Aorta (tissue), 5 donors: ENCODE measurements around the gene BIVM. TPM values are rescaled to one million over a fixed set of nuclear protein-coding genes. Genes with fewer than 3 reads are reported as not detected.
A peak's percentile ranks its signal among the peaks of the same experiment; 100 is the strongest.

ENCODE experiments used
- ATAC-seq: fragments of 200-7000 bp; cut with Tn5 transposase; one replicate; pipeline ENCODE4 v1.9.1; 2022; ENCODE audit warnings: moderate library complexity; ENCODE audit not compliant: low FRiP score
- DNase-seq, 2 donors: peaks; one replicate each; pipeline ENCODE4 v3.0.0-alpha.2; 2020
- H3K27ac ChIP-seq, 2 donors: one replicate each; pipeline ENCODE4 v1.5.1; 2013; ENCODE audit warnings: low read length in 2 of 2, mild to moderate bottlenecking in 2 of 2, moderate library complexity in 2 of 2, control low read depth in 1 of 2, inconsistent platforms in 1 of 2, low read depth in 1 of 2
- H3K27me3 ChIP-seq, 2 donors: one replicate each; pipeline ENCODE4 v1.6.1; 2013; ENCODE audit warnings: control low read depth in 1 of 2, low read length in 1 of 2, mild to moderate bottlenecking in 1 of 2, moderate library complexity in 1 of 2; ENCODE audit not compliant: insufficient read depth in 2 of 2, control insufficient read depth in 1 of 2
- H3K36me3 ChIP-seq, 2 donors: one replicate each; pipeline ENCODE4 v1.6.1; 2013; ENCODE audit warnings: control low read depth in 1 of 2, low read length in 1 of 2, mild to moderate bottlenecking in 1 of 2; ENCODE audit not compliant: insufficient read depth in 2 of 2, control insufficient read depth in 1 of 2
- H3K4me1 ChIP-seq, 2 donors: one replicate each; pipeline ENCODE4 v1.6.1; 2013; ENCODE audit warnings: low read length in 2 of 2, control low read depth in 1 of 2, mild to moderate bottlenecking in 1 of 2, moderate library complexity in 1 of 2; ENCODE audit not compliant: insufficient read depth in 2 of 2, control insufficient read depth in 1 of 2
- H3K4me3 ChIP-seq, 2 donors: one replicate each; pipeline ENCODE4 v1.5.1; 2013; ENCODE audit warnings: low read length in 2 of 2, control low read depth in 1 of 2, mild to moderate bottlenecking in 1 of 2
- H3K9me3 ChIP-seq: one replicate; pipeline ENCODE4 v1.6.1; 2013; ENCODE audit warnings: mild to moderate bottlenecking, low read length; ENCODE audit not compliant: control insufficient read depth
- WGBS, 2 donors: extraction: QIAGEN DNeasy Blood & Tissue Kit; methylation state at CpG; one replicate each; pipeline ENCODE4 v1.1.7; 2013; 5-methylcytosine and 5-hydroxymethylcytosine counted together
- intact Hi-C, 2 donors: fragments of 100-400 bp; cut with DNase I; formaldehyde crosslinking; loops; one replicate each; pipeline versions ENCODE4 v1.14.2 to v1.15.0; 2022
- polyA plus RNA-seq, 2 donors: library from polyadenylated mRNA; stranded (reverse); fragments of 200-250 nt; gene quantifications; one replicate each; pipeline ENCODE4 v1.2.3, GENCODE V29; 2013
- total RNA-seq, 2 donors: library from RNA; stranded (reverse); fragmentation: NEBNext Ultra II Directional; extraction: Animal tissue kit (Norgen Biotek cat#: 25700); gene quantifications; one replicate each; pipeline ENCODE4 v1.2.1, GENCODE V29; 2021
- donor health status: healthy with polysubstance abuse.
- donor health status: Bipolar disorder and iron deficiency.
- donor health status: DM: no; HTN: no; CAD: no.
- donor health status: DM: no; HTN: no; CAD: no.
- donor health status: DM: yes; HTN: yes; CAD: no.

The BIVM gene
- total and polyA plus RNA-seq, 4 donors: 5.1 to 30.4 (median 16.6) TPM

DNA sequence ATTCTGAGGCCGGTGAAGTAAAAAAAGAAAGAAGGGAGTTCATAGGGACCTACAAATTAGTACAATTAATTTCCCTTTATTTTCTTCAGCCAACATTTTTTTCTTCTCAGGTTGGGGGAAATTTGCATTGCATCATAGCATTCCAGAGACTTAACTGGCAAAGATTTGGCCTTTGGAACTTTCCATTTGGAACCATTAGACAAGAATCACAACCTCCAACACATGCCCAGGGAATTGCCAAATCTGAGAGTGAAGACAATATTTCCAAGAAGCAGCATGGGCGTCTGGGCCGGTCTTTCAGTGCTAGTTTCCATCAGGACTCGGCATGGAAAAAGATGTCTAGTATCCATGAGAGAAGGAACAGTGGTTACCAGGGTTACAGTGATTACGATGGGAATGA lies 40.5 kb downstream of the BIVM start:
- Histone ChIP-seq H3K36me3 (peaks cover 0 to 2% of the 10 kb centered on the region in 2 donors), H3K27ac (no peak overlapping the region)
- intact Hi-C loops: no loop called here

DNA sequence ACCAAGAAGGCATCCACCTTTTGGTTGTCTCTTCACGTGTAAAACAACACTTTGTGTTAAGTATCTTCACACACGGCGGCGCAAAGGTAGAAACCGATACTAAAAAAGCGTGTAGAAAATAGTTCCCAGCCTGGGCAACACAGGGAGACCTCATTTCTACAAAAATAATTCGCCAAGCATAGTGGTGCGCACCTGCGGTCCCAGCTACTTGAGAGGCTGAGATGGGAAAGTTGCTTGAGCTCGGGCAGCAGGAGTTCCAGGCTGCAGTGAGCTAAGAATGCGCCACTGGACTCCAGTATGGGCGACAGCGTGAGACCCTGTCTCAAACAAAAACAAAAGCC lies 46.3 kb downstream of the BIVM start:
- peak overlapping the region; percentile 68 to 87 for H3K27ac ChIP-seq
- WGBS, 2 donors: 1 to 2% methylated on average over 13 of the region's 13 CpGs
- H3K4me3 ChIP-seq: peak overlapping the region; percentile 85 to 89
- intact Hi-C loops: loop anchor here (1.0 to 10.0 kb wide), 8 partner anchors 44 to 453 kb away; partner anchors contain the start of genes TPP2 (in 2 of the 2), BIVM (in 1 of the 2), POGLUT2 (in 1 of the 2) and TEX30 (in 1 of the 2)
- no peaks in the 10 kb centered on the region for H3K27me3 ChIP-seq
- H3K36me3 ChIP-seq: no peaks in the 10 kb centered on the region
- ATAC-seq: peak; percentile 40
- DNase-seq: no peak
- H3K4me1 ChIP-seq: peaks cover 0 to 4% of the 10 kb centered on the region in 2 donors
- no peaks in the 10 kb centered on the region for H3K9me3 ChIP-seq

More for the DNA sequence above, 40.5 kb downstream of the BIVM start:
- H3K4me1 ChIP-seq: no peaks in the 10 kb centered on the region
- H3K9me3 ChIP-seq: no peaks in the 10 kb centered on the region
- 62 to 70% methylated on average over 5 of the region's 5 CpGs for WGBS, 2 donors
- H3K4me3 ChIP-seq: no peak overlapping the region
- DNase-seq (no peak), ATAC-seq (no peak)
- no peaks in the 10 kb centered on the region for H3K27me3 ChIP-seq

DNA sequence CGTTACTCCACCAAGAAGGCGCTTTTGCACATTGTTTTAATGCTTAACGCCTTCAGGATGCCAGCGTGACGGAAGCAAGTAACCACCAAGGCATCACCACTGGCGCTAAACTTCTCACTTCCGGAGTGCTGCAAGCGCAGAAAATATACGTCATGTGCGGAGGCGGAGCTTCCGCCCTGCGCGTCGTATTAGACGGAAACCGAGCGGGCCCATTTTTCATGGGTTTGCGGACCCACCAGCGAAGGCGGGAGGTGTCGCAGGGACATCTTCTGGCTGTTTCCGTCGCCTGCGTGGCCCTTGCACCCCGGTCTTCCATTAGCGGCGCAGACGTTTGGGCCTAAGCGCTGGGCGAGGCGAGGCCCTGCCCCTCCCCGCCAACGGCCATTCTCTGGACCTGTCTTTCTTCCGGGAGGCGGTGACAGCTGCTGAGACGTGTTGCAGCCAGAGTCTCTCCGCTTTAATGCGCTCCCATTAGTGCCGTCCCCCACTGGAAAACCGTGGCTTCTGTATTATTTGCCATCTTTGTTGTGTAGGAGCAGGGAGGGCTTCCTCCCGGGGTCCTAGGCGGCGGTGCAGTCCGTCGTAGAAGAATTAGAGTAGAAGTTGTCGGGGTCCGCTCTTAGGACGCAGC lies 46.8 kb downstream of the BIVM start, which contains the start of gene ERCC5:
TSS of gene ERCC5 (plus strand) at position 403 of the 631 bp plus-strand sequence. CDS start 235 bp downstream, outside the sequence.
- Histone ChIP-seq H3K4me1 (peaks cover 0 to 4% of the 10 kb centered on the region in 2 donors), H3K27me3 (no peaks in the 10 kb centered on the region), H3K27ac (peak within 1 kb of the TSS; percentile 78 to 87), H3K36me3 (no peaks in the 10 kb centered on the region), H3K4me3 (peak within 1 kb of the TSS; percentile 85 to 89), H3K9me3 (no peaks in the 10 kb centered on the region)
- 0% methylated on average over 49 of the region's 49 CpGs for WGBS, 2 donors
- peak; percentile 97 for ATAC-seq
- intact Hi-C loops: loop anchor here (1.0 to 10.0 kb wide), 9 partner anchors 45 to 453 kb away; partner anchors contain the start of genes TPP2 (in 2 of the 2), BIVM (in 1 of the 2), POGLUT2 (in 1 of the 2) and TEX30 (in 1 of the 2)
- peak; percentile 96 to 98 for DNase-seq

DNA sequence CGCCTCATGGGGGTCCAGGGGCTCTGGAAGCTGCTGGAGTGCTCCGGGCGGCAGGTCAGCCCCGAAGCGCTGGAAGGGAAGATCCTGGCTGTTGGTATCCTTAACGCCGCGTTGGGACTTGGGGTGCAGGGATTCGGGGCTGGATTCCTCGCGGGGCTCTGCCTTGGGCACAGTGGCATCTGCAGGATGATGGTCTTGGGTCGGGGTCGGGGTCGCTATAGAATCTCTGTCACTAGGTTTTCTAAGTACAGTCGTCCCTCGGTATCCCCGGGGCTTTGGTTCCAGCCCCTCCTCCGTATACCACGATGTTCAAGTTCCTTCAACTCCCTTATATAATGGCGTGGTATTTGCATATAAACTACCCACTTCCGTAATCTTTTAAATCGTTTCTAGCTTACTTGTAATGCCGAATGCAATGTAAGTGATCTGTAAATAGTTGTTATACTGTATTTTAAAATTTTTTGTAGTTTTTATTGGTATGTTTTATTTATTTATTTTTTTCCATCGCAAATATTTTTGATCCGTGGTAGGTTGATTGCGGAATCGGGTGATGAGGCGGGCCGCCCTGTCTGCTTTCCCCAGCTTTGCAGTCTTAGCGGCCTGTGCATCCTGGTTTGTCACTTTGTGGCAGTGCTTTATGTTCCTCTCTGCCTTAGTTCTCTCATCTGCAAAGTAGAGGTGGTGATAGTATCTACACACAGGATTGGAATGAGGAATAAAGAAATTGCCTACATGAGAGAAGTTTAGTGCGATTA lies 47.5 kb downstream of the BIVM start:
- intact Hi-C loops: loop anchor here (2.0 to 10.0 kb wide), 6 partner anchors 49 to 454 kb away; partner anchors contain the start of genes BIVM (in 1 of the 2), POGLUT2 (in 1 of the 2) and TPP2 (in 1 of the 2)
- WGBS, 2 donors: 0 to 1% methylated on average over 31 of the region's 31 CpGs
- Histone ChIP-seq H3K36me3 (no peaks in the 10 kb centered on the region), H3K27me3 (no peaks in the 10 kb centered on the region), H3K27ac (peak overlapping the region; percentile 78 to 87), H3K4me1 (peaks cover 0 to 4% of the 10 kb centered on the region in 2 donors), H3K4me3 (peak overlapping the region; percentile 85 to 89), H3K9me3 (no peaks in the 10 kb centered on the region)
- peak; percentile 47 for ATAC-seq
- DNase-seq: peak; percentile 63 to 77

DNA sequence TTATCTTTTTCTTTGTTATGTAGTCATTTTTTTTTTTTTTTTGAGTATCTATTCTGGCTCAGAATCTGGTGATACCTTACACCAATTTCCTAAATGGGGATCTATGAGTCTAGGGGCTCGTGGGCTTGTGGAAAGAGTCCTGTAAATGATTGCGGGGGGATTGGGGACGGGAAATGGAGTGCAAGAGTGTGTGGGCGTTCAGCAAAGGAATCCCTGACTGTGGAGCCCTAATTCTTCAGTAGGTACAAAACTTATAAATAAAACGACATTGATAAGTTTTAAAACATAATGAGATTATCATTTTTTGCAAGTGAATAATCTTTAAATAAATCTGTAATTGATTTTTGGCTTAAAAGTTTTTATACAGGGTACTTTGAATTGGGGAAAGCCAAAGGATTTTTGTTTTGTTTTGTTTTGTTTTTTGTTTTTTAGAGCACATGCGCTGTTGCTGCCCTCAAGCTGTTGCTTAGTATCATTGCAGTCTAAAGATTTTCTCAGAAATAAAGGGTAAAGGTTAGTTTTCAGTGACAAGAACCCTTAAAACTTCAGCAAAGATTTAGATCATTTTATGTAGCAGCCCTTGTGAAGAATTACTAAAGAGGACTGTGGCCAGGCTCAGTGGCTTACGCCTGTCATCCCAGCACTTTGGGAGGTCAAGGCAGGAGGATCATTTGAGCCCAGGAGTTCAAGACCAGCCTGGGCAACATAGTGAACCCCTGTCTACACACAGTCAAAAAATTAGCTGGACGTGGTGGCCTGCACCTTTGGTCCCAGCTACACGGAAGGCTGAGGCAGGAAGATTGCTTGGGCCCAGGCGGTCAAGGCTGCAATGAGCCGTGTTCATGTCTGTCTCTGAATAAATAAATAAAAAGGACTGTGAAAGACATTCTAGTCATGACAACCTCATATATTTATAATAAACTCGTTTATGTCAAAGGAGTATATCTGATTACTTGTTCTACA lies 48.6 kb downstream of the BIVM start:
- Histone ChIP-seq H3K4me1 (peaks cover 0 to 4% of the 10 kb centered on the region in 2 donors), H3K27ac (peak overlapping the region in 1 of 2 donors; percentile 33), H3K4me3 (peak overlapping the region; percentile 22 to 89), H3K27me3 (no peaks in the 10 kb centered on the region), H3K36me3 (no peaks in the 10 kb centered on the region), H3K9me3 (no peaks in the 10 kb centered on the region)
- ATAC-seq: no peak
- 12 to 20% methylated on average over 12 of the region's 12 CpGs for WGBS, 2 donors
- intact Hi-C loops: loop anchor here (2.0 to 10.0 kb wide), 6 partner anchors 50 to 455 kb away; partner anchors contain the start of genes BIVM (in 1 of the 2), POGLUT2 (in 1 of the 2) and TPP2 (in 1 of the 2)
- no peak for DNase-seq

DNA sequence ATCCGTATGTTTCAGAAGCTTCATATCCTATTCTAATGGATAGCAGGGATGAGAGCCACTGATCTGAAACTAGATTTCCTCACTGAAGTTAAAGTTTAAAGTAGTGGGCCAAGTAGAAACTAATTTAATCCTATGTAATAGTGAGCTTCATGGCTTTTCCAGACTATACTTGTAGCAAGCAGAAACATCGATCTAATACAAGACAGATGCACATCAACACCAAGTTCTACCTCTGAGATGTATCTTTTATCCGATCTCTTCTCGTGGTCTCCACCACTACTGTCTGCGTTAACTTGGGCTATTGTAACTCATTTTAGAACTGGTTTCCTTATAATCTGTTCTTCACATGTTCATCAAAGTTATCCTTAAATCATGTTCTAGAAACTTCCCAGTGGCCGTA lies 50.0 kb downstream of the BIVM start:
- Histone ChIP-seq H3K27ac (no peak overlapping the region), H3K36me3 (no peaks in the 10 kb centered on the region), H3K27me3 (no peaks in the 10 kb centered on the region), H3K9me3 (no peaks in the 10 kb centered on the region), H3K4me1 (peaks cover 0 to 4% of the 10 kb centered on the region in 2 donors), H3K4me3 (no peak overlapping the region)
- intact Hi-C loops: loop anchor here (5.0 to 10.0 kb wide), 5 partner anchors 52 to 457 kb away; partner anchors contain the start of genes BIVM (in 1 of the 2), POGLUT2 (in 1 of the 2) and TPP2 (in 1 of the 2)
- no peak for DNase-seq
- 85 to 86% methylated on average over 6 of the region's 6 CpGs for WGBS, 2 donors
- no peak for ATAC-seq

DNA sequence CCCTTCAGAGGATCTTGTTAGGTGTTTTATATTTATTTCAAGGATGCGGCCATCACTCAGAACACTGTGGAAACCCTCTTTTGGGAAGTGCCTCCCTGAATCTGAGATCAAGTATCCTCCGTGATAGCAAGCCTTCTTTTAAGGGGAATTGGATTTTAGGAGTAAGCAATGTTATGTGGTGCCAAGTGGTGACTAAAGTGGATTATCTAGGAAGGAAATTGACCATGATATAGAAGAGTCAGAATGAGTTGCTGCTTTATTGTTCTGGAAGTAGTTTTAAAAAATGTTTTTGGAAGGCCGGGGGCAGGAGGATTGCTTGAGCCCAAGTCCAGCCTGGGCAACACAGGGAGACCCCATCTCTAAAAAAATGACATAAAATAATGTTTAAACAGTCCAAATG lies 53.6 kb downstream of the BIVM start:
- DNase-seq: no peak
- 83 to 86% methylated on average over 3 of the region's 3 CpGs for WGBS, 2 donors
- no peaks in the 10 kb centered on the region for H3K9me3 ChIP-seq
- H3K27me3 ChIP-seq: no peaks in the 10 kb centered on the region
- no peaks in the 10 kb centered on the region for H3K4me1 ChIP-seq
- H3K27ac ChIP-seq: no peak overlapping the region
- H3K4me3 ChIP-seq: no peak overlapping the region
- H3K36me3 ChIP-seq: peaks cover 0 to 3% of the 10 kb centered on the region in 2 donors
- intact Hi-C loops: no loop called here
- ATAC-seq: no peak

DNA sequence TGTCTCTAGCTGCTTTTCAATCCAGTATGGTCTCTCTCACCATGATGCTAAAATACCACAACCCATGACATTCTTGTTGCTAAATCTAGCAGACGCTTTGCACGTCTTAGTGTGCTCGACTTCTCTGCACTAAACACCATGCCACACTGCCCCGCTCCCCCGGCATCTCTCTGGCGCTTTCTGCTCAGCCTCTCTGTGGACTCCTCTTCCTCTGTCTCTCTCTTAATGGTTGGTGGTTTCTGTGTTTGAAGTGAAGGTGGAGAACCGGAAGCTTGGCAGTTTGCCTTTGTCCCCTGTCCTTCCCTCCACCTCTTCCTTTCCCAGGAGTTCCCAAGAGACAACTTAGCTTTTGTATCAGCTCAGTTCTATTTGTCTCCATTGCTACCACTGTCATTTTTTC lies 55.8 kb downstream of the BIVM start:
- Histone ChIP-seq H3K27me3 (no peaks in the 10 kb centered on the region), H3K36me3 (peaks cover 0 to 6% of the 10 kb centered on the region in 2 donors), H3K27ac (no peak overlapping the region), H3K9me3 (no peaks in the 10 kb centered on the region), H3K4me1 (no peaks in the 10 kb centered on the region), H3K4me3 (no peak overlapping the region)
- ATAC-seq (no peak), DNase-seq (no peak)
- WGBS, 2 donors: 84 to 87% methylated on average over 7 of the region's 7 CpGs
- intact Hi-C loops: no loop called here
